Mucosa of stomach (tissue), 1 donor: ENCODE measurements around the gene KEAP1.
"Not testable (repeated sequence)": the region's sequence is repeated elsewhere in the genome, so short reads cannot be mapped to it uniquely, and the experiment has no call there.

Experiments
- H3K27me3 ChIP-seq: one replicate; pipeline ENCODE4 v1.7.0; 2013; ENCODE audit warnings: mild to moderate bottlenecking, low read length; ENCODE audit not compliant: control insufficient read depth, insufficient read depth
- H3K36me3 ChIP-seq: one replicate; pipeline ENCODE4 v1.7.0; 2013; ENCODE audit warnings: low read length; ENCODE audit not compliant: control insufficient read depth, insufficient read depth
- H3K4me1 ChIP-seq: one replicate; pipeline ENCODE4 v1.7.0; 2013; ENCODE audit warnings: mild to moderate bottlenecking, low read length; ENCODE audit not compliant: control insufficient read depth, insufficient read depth
- H3K4me3 ChIP-seq: one replicate; pipeline ENCODE4 v1.7.0; 2013; ENCODE audit warnings: low read length
- H3K9ac ChIP-seq: one replicate; pipeline ENCODE4 v1.7.0; 2013; ENCODE audit warnings: mild to moderate bottlenecking, low read length, moderate library complexity
- H3K9me3 ChIP-seq: one replicate; pipeline ENCODE4 v1.7.0; 2013; ENCODE audit warnings: mild to moderate bottlenecking, low read length, moderate library complexity; ENCODE audit not compliant: control insufficient read depth
- donor health status: Pancreatic carcinoma.

Gene KEAP1

GRCh38 chr19:10503002-10503789, at the start of gene KEAP1:
KEAP1 (minus strand) TSS chr19:10503356; CDS start chr19:10500033, 3,323 bp downstream.
- Histone ChIP-seq H3K9me3 (no peaks in the 10 kb centered on the region), H3K27me3 (no peaks in the 10 kb centered on the region), H3K36me3 (no peaks in the 10 kb centered on the region), H3K4me3 (peak within 1 kb of the TSS; percentile 94), H3K9ac (peak within 1 kb of the TSS; percentile 97), H3K4me1 (peaks cover 22% of the 10 kb centered on the region)

GRCh38 chr19:10552510-10553053, 49.4 kb upstream of the KEAP1 start:
- H3K4me3 ChIP-seq = no peak overlapping the region
- no peaks in the 10 kb centered on the region for H3K4me1 ChIP-seq
- H3K9ac ChIP-seq = no peak overlapping the region
- H3K27me3 ChIP-seq = no peaks in the 10 kb centered on the region
- no peaks in the 10 kb centered on the region for H3K9me3 ChIP-seq
- no peaks in the 10 kb centered on the region for H3K36me3 ChIP-seq

GRCh38 chr19:10551698-10552301, 48.6 kb upstream of the KEAP1 start:
- no peaks in the 10 kb centered on the region for H3K4me1 ChIP-seq
- no peaks in the 10 kb centered on the region for H3K36me3 ChIP-seq
- H3K9me3 ChIP-seq = no peaks in the 10 kb centered on the region
- no peak overlapping the region for H3K4me3 ChIP-seq
- H3K9ac ChIP-seq = no peak overlapping the region
- H3K27me3 ChIP-seq = no peaks in the 10 kb centered on the region

- not testable (repeated sequence) for H3K4me1 ChIP-seq, H3K27me3 ChIP-seq, H3K9me3 ChIP-seq, H3K4me3 ChIP-seq, H3K9ac ChIP-seq, H3K36me3 ChIP-seq
Observed at GRCh38 chr19:10551006-10551405, 47.9 kb upstream of the KEAP1 start.

GRCh38 chr19:10550336-10550735, 47.2 kb upstream of the KEAP1 start:
- Histone ChIP-seq H3K36me3 (no peaks in the 10 kb centered on the region), H3K4me3 (no peak overlapping the region), H3K9me3 (no peaks in the 10 kb centered on the region), H3K4me1 (no peaks in the 10 kb centered on the region), H3K27me3 (no peaks in the 10 kb centered on the region), H3K9ac (no peak overlapping the region)

GRCh38 chr19:10549733-10550132, 46.6 kb upstream of the KEAP1 start:
- H3K27me3 ChIP-seq = no peaks in the 10 kb centered on the region
- no peak overlapping the region for H3K4me3 ChIP-seq

GRCh38 chr19:10548746-10549276, 45.7 kb upstream of the KEAP1 start:
- H3K36me3 ChIP-seq = no peaks in the 10 kb centered on the region
- no peak overlapping the region for H3K4me3 ChIP-seq
- no peaks in the 10 kb centered on the region for H3K27me3 ChIP-seq
- H3K9ac ChIP-seq = no peak overlapping the region
- H3K4me1 ChIP-seq = peaks cover 6% of the 10 kb centered on the region
- H3K9me3 ChIP-seq = no peaks in the 10 kb centered on the region

More at GRCh38 chr19:10549733-10550132, 46.6 kb upstream of the KEAP1 start:
- peaks cover 4% of the 10 kb centered on the region for H3K4me1 ChIP-seq
- H3K9me3 ChIP-seq = no peaks in the 10 kb centered on the region
- no peak overlapping the region for H3K9ac ChIP-seq
- no peaks in the 10 kb centered on the region for H3K36me3 ChIP-seq

- no peaks in the 10 kb centered on the region for H3K36me3 ChIP-seq
- H3K9me3 ChIP-seq = no peaks in the 10 kb centered on the region
- H3K27me3 ChIP-seq = no peaks in the 10 kb centered on the region
- H3K9ac ChIP-seq = no peak overlapping the region
- H3K4me3 ChIP-seq = no peak overlapping the region
- peaks cover 6% of the 10 kb centered on the region for H3K4me1 ChIP-seq
Observed at GRCh38 chr19:10546817-10547216, 43.7 kb upstream of the KEAP1 start.

- H3K4me1 ChIP-seq = peaks cover 6% of the 10 kb centered on the region
- H3K9ac ChIP-seq = peak overlapping the region; percentile 91
- H3K4me3 ChIP-seq = peak overlapping the region; percentile 84
- no peaks in the 10 kb centered on the region for H3K27me3 ChIP-seq
- H3K9me3 ChIP-seq = no peaks in the 10 kb centered on the region
- no peaks in the 10 kb centered on the region for H3K36me3 ChIP-seq
Observed at GRCh38 chr19:10544753-10545251, 41.6 kb upstream of the KEAP1 start.

GRCh38 chr19:10544242-10544752, 41.1 kb upstream of the KEAP1 start:
- H3K9ac ChIP-seq = peak overlapping the region; percentile 91
- no peaks in the 10 kb centered on the region for H3K27me3 ChIP-seq
- no peaks in the 10 kb centered on the region for H3K9me3 ChIP-seq

GRCh38 chr19:10543420-10544241, 40.5 kb upstream of the KEAP1 start, which contains the start of gene ATG4D:
ATG4D (plus strand) TSS chr19:10543904; CDS start chr19:10544091, 187 bp downstream.
- H3K4me1 ChIP-seq = peaks cover 6% of the 10 kb centered on the region
- no peaks in the 10 kb centered on the region for H3K27me3 ChIP-seq
- H3K4me3 ChIP-seq = peak within 1 kb of the TSS; percentile 84
- H3K9me3 ChIP-seq = no peaks in the 10 kb centered on the region
- H3K36me3 ChIP-seq = no peaks in the 10 kb centered on the region
- H3K9ac ChIP-seq = peak within 1 kb of the TSS; percentile 91

More at GRCh38 chr19:10544242-10544752, 41.1 kb upstream of the KEAP1 start:
- Histone ChIP-seq H3K4me1 (peaks cover 6% of the 10 kb centered on the region), H3K4me3 (peak overlapping the region; percentile 84), H3K36me3 (no peaks in the 10 kb centered on the region)
